Amygdala (tissue), 56 donors: ENCODE data around the gene PARP14.

Experiments
- DNase-seq, 56 donors: peaks; one replicate each; lab custom pipeline; 2025; lab: John Stamatoyannopoulos, UW

The PARP14 gene

DNA sequence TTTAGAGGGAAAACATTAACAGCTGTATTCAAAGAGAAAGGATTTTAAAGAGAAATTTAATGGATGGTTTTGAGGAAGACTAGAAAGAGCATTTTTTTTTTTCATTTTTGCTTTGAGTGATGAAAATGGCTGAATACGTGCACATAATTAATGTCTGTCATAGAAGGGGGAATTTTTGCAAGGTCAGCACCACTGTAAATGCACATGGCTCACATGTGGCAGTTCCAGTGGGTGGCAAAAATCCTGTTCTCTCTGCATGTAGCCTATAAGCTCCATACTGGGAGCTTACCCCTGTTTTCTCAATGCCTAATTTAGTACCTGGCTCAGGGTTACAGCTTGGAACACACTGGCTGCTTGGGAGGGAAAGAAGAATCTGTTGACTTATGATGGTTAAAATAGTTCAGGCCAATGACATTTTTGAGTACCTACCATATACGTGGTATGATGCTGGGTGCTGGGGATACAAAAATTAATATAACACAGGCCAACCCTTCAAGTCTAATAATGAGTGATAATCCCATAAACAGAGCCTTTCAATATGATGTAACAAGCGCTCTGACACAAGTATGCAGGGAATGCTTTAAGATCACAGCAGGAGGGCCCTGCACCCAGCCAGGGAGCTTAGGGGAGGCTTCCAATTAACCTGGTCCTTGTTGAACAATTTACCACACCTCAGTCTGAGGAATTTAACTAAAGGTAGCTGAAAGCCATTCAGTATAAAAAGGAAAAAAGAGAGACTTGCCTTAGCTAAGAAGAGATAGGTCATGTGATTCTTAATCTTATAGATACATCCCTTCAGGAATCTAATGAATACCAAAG lies 80.0 kb downstream of the PARP14 start:
- DNase-seq, result no peak

DNA sequence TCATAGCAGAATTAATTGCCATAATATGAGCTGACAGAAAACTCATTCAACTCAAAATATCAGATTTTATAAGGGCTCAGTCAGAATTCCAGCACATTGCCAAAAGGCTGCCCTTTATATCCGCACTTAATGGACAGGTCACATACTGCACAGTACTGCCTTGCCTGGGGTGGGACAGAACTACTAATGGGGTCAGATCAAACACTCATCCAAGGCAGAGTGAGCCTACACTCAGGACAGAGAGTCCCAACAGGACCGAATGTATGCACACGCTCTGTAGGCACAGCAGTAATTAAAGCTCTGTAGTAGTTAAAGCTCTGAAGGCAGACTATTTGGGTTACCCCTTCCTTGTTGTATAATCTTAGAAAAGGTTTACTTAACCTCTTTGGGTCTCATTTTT lies 85.8 kb downstream of the PARP14 start:
- no peak for DNase-seq

DNA sequence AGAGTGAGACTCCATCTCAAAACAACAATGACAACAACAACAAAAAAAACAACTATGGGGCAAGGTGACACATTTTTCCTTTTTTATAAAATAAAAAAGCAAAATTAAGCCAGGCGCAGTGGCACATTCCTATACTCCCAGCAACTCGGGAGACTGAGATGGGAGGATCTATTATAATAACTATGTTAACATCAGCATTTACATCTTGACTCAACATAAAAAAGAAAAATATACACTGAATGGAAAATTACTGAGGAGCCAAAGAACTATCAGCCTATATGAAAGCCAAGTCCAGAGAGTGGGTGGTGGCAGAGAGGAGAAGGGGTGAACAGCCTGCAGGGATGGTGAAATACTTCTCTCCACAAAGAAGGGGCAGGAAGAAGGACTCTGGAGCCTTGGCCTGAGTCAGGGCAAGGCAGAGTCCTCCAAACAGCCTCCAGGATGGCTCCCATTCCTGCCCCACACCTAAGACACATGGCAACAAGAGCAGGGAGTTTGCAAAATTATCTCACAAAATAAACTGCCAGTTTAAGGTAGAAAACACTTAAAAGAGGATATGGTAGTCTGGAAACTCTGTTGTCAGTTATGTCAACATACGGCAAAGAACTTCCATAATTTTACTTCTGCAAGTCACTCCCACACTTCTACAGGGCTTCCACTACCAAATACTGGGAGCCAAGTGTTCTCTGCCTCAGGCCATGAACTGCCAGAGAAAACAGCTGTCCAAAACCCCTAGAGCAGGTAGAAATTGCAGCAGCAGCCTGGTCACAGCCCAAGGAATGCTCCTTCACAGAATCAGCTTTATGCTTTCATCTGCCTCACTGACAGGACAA lies 87.1 kb downstream of the PARP14 start:
- DNase-seq, result no peak

DNA sequence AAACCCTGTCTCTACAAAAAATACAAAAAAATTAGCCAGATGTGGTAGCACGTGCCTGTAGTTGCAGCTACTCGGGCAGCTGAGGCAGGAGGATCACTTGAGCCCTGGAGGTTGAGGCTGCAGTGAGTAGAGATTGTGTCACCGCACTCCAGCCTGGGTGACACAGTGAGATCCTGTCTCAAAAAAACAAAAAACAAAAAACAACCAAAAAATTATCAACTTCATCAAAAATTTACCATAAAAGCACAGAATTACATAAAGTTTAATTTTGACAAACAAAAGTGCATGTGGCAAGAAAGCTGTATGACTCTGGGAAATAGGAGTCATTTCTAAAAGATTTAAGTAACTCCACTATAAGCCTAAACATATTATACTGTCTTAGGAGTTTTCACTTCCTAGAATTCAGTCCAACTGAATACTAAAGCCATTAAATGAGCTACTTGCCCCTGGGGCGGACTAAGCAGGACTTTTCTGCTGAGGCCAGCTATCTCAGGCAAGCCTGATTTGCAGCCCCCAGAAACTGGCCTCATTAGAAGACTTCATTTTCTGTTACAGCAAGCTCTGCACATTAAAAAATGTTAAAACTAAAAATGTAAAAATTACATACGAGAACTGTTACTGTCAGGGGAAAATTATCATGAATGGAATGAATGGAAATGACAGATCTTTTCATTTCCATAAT lies 90.0 kb downstream of the PARP14 start:
- no peak for DNase-seq

DNA sequence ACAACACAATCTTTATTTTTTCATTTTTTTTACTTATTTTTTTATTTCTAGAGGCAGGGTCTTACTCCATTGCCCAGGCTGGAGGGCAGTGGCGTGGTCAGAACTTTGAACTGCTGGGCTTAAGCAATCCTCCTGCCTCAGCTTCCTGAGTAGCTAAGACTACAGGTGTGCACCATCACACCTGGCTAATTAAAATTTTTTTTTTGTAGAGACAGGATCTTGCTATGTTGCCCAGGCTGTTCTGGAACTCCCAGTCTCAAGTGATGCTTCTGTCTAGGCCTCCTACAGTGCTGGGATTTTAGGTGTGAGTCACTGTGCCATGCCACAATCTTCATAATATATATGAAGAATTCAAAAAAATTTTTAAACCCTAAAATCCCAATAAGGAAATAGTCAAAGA lies 92.2 kb downstream of the PARP14 start:
- DNase-seq, result no peak

DNA sequence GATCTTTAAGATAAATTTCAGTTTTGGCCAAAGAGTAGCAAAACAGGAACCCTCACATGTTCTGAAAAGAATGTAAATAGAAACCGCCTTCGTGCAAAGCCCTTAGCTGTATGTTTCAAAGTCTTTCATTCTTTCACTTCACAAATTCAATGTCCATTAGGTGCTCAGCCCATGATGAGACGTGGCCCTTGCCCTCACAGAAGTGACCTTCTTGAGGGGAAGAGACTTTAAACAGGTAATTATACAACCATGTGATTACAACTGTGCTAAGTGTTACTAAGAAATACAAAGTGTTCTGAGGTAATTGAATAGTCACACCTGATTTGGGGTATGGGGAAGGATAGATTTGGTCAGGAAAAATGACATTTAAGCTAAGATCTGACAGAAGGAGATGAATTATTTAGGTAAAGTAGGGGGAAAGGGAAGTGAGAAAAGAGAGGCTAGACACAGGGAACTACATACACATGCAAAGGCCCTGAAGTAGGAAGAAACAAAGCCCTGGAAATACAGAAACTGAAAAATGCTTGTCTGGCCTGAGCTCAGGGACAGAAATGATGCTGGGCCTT lies 93.4 kb downstream of the PARP14 start:
- DNase-seq, result no peak

DNA sequence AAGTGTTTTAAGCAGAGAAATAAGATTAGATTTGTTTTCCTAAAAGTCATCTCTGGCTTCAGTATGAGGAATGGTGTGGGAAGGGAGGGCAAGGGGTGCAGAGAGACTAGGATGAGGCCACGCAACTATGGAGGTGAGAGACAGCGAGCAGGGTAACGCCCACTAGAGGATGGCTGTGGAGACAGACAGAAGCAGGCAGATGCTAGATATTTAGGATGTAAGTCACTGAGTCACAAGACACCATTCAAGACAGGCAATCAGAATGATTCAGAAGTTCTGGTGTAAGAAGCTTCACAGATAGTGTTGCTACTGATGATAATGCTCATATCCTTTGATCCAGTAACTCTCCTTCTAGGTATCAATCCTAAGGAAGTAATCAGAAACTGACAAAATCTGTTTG lies 93.9 kb downstream of the PARP14 start:
- DNase-seq, result no peak

DNA sequence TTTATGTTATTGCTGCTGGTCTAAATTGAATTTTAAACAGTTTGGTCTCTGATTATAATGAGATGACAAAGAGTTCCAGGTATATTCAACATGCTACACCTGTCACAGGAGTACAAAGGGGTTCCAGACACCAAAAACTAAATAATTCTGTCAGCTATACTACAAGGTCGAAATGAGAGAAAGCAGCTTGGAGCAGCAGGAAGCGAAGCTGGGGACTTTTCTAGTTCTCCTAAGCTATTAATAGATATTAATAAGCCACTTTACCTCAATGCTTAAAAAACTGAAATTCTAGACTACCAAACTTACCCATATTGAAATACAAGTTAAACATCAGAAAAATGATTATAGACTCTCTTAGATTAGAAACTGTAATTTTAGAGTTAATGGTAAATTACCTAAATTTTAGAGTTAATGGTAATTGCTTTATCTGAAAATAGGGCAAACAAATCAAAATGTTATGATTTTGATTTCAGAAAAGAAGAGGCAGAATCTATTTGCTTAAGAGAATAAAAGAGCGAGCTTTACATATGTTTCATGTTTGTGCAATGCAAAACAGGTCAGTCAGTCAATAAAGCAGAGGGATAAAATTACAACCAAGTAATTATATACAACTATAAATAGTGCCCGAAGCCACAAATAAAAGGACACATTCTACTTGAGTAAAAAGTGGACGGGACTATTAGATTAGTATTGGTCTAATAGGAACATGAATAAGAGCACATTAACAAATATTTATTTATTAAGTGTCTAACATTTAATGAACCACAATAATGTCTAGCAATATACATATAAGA lies 96.2 kb downstream of the PARP14 start:
- DNase-seq, result no peak

DNA sequence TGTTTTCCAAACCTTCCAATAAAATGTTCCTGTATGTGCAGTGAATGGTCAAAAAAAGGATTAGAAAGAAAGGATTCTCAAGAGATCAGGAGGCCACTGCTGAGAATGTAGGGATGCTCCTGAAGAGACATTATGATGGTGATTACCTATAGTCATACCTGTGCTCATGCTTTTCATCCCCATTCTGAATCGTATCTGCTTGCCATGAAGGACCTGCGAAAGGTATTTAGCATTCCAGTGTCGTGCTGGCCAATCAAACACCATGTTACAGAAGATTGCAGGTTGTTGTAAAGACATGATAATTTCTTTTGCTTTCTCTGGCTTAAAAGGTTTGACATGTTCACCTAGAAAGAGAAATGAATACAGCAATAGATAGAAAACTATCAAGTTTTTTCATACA lies 96.9 kb downstream of the PARP14 start:
- DNase-seq, result no peak
